ENCODE data around the gene FCN1.

FCN1 gene

DNA sequence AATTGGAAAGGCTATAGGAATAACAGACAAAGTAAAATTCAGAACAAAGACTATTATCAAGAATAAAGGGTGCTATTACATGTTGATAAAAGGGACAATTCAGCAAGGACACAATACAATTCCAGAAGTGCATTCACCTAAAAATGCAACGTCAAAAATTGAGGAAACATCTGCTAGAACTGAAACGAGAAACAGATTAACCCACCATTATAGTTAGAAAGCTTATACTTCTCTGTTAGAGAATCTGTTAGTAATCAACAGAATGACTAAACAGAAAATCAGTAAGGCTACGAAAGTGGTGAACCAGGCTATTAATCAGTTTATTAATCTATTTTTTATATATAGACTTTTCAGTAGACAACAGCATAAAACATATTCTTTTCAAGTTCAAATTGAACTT is 14.8 kb downstream of the FCN1 start:
- Mint-ChIP-seq H3K4me1 (no peaks in the 10 kb centered on the region), H3K9me3 (peaks cover 12% of the 10 kb centered on the region), H3K36me3 (peaks cover 5% of the 10 kb centered on the region), H3K27me3 (peaks cover 2% of the 10 kb centered on the region), H3K27ac (no peak overlapping the region), H3K4me3 (no peak overlapping the region)
- no peak for ATAC-seq (ENCODE audit: low read depth)
- DNase-seq (ENCODE audit: low spot score in 2 of 2) = no peak

- Mint-ChIP-seq H3K36me3 (peaks cover 5% of the 10 kb centered on the region), H3K27me3 (peaks cover 10% of the 10 kb centered on the region), H3K27ac (no peak overlapping the region), H3K9me3 (peaks cover 14% of the 10 kb centered on the region), H3K4me3 (no peak overlapping the region), H3K4me1 (no peaks in the 10 kb centered on the region)
- DNase-seq (ENCODE audit: low spot score in 2 of 2) (no peak), ATAC-seq (ENCODE audit: low read depth) (no peak)
Observed at GRCh38 chr9:134899818-134900217, 17.9 kb downstream of the FCN1 start.

DNA sequence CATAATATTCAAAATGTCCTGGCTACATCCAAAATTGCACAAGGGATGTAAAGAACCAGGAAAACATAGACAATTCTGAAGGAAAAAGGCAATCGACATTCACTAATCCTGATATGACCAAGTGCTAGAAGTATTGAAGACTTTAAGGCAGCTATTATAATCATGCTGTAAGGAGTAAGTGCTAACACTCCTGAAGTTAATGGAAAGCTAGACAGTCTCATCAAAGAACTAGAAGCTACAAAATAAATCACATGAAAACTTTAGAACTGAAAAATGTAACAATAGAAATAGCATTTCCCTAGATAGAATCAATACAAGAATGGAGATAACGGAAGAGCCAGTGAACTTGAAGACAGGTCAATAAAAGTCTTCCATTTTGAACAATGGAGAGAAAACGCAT is 18.5 kb downstream of the FCN1 start:
- H3K4me3 Mint-ChIP-seq = no peak overlapping the region
- H3K9me3 Mint-ChIP-seq = peaks cover 14% of the 10 kb centered on the region
- H3K36me3 Mint-ChIP-seq = peaks cover 5% of the 10 kb centered on the region
- no peak overlapping the region for H3K27ac Mint-ChIP-seq
- H3K4me1 Mint-ChIP-seq = no peaks in the 10 kb centered on the region
- ATAC-seq (ENCODE audit: low read depth) (no peak), DNase-seq (ENCODE audit: low spot score in 2 of 2) (no peak)
- H3K27me3 Mint-ChIP-seq = peaks cover 10% of the 10 kb centered on the region

DNA sequence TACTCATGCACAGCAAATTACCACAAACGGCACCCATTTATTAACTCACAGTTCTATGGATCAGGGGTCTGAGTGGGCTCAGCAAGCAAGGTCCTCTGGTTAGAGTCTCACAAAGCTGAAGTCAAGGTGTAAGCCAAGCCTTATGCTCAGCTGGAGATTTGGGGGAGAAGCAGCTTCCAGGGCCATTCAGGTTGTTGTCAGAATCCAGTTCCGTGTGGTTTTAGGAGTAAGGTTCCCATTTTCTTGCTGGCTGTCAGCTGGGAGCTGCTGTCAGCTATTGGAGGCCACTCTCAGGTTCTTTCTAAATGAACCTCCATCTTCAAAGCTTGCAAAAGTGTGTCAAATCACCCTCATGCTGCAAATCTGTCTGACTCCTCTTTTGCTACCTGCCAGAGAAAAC is 19.4 kb downstream of the FCN1 start:
- H3K27ac Mint-ChIP-seq = no peak overlapping the region
- H3K36me3 Mint-ChIP-seq = peaks cover 5% of the 10 kb centered on the region
- H3K27me3 Mint-ChIP-seq = peaks cover 10% of the 10 kb centered on the region
- DNase-seq (ENCODE audit: low spot score in 2 of 2) (no peak), ATAC-seq (ENCODE audit: low read depth) (no peak)
- H3K4me3 Mint-ChIP-seq = no peak overlapping the region
- no peaks in the 10 kb centered on the region for H3K4me1 Mint-ChIP-seq
- peaks cover 9% of the 10 kb centered on the region for H3K9me3 Mint-ChIP-seq

- H3K27ac Mint-ChIP-seq = no peak overlapping the region
- ATAC-seq (ENCODE audit: low read depth) (no peak), DNase-seq (ENCODE audit: low spot score in 2 of 2) (no peak)
- H3K9me3 Mint-ChIP-seq = peaks cover 9% of the 10 kb centered on the region
- no peak overlapping the region for H3K4me3 Mint-ChIP-seq
- peaks cover 5% of the 10 kb centered on the region for H3K36me3 Mint-ChIP-seq
- H3K27me3 Mint-ChIP-seq = peaks cover 10% of the 10 kb centered on the region
- H3K4me1 Mint-ChIP-seq = no peaks in the 10 kb centered on the region
Observed at GRCh38 chr9:134897584-134898170, 20.0 kb downstream of the FCN1 start.

DNA sequence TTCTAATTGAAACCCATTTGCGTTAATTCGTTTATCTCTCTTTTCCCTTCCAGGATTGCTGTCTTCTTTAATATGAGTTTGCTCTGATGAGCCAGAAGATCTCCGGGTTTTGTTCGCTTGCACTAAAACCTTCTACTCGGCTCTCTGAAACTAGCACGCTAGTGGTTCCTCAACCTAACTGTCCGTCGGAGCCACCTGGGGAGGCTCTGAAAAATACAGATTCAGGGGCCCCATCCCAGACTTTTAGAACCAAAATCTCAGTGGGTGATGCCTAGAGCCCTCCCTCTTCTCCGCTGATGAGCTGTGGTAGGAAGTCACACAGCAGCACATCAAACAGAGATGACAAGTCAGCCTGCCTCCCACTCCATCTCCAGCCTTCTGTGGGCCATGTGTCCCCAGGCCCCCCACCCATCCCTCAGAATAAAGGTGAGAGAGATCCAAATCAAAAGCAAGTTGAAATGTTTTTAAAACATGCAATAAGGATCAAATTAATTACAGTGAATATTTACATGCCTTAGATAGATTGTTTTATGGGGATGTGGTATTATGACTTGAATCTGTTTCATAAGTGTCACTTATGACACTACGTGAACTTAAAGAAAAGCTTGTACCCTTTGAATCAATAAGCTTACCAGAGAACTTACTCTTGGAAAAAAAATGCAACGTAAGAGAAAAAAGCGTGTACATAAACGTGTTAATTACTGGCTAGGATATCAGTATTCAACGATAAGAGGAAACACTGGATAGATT is 20.7 kb downstream of the FCN1 start:
- peaks cover 9% of the 10 kb centered on the region for H3K9me3 Mint-ChIP-seq
- H3K4me1 Mint-ChIP-seq = no peaks in the 10 kb centered on the region
- H3K36me3 Mint-ChIP-seq = peaks cover 5% of the 10 kb centered on the region
- H3K4me3 Mint-ChIP-seq = no peak overlapping the region
- DNase-seq (ENCODE audit: low spot score in 2 of 2) (no peak), ATAC-seq (ENCODE audit: low read depth) (no peak)
- no peak overlapping the region for H3K27ac Mint-ChIP-seq
- peaks cover 12% of the 10 kb centered on the region for H3K27me3 Mint-ChIP-seq

DNA sequence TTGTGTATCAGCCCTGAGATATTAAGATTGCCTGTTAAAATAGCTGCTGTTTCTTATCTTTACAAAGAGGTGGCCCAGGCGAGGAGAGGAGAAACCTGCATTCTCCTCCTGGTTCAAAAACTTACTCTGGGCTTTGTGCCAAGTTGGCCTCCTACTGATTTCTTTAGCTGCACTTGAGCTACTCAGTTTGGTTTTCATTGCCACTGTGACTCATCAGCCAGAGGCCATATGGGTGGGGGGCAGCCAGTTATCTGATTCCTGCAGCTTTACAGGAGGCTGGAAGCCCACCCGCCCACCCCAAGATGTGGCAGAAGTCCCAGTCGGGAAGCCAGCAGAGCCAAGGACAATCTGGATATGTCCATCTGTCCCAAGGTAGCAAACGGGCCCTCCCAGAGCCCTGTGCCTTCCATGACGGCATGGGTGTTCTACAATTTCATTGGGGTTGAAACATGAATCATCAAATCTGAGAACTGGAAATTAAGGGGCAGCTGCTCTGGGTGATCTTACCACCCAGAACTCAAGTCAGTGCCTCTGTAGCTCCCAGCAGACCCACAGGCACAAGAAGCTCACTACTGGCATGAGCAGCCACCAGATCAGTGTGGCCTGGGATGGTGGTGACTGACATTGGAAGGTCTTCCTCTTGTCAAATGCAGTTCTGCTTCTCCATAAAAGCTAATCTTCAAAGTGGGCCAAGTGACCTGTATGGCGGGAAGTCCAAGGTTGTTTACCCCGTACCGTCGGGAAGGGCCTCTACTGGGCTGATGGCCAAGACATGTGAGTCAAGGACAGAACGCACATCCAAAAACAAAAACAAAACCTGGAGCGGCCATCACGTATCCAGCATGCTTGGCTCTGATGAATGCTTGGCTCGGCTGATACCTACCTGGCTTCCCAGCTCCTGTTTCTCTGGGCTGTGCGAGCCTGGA is 21.5 kb downstream of the FCN1 start:
- H3K27me3 Mint-ChIP-seq = peaks cover 15% of the 10 kb centered on the region
- no peak for DNase-seq (ENCODE audit: low spot score in 2 of 2)

DNA sequence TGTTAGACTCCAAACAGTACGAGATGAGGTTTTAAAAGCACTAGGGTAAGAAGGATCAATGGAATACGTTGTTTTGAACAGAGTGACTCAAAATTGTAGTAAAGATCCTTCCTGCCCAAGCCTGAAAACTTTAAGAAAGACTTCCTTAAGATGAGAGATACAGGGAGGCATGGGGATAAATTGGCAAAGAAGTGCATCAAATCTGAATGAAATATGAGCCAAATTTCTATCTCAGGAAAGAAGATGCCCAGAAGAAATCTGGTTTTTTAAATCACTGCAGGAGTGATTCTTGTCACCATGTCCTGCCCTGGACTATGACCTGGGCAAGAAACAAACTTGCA is 22.2 kb downstream of the FCN1 start:
- DNase-seq (ENCODE audit: low spot score in 2 of 2) = no peak
- peaks cover 5% of the 10 kb centered on the region for H3K36me3 Mint-ChIP-seq
- H3K27me3 Mint-ChIP-seq = peaks cover 17% of the 10 kb centered on the region

More for the DNA sequence above, 21.5 kb downstream of the FCN1 start:
- Mint-ChIP-seq H3K4me3 (no peak overlapping the region), H3K4me1 (no peaks in the 10 kb centered on the region), H3K27ac (no peak overlapping the region), H3K36me3 (peaks cover 5% of the 10 kb centered on the region), H3K9me3 (peaks cover 9% of the 10 kb centered on the region)
- ATAC-seq (ENCODE audit: low read depth) = no peak

GRCh38 chr9:134895097-134895496 is 22.6 kb downstream of the FCN1 start:
- peaks cover 9% of the 10 kb centered on the region for H3K9me3 Mint-ChIP-seq
- peaks cover 5% of the 10 kb centered on the region for H3K36me3 Mint-ChIP-seq
- no peaks in the 10 kb centered on the region for H3K4me1 Mint-ChIP-seq
- H3K4me3 Mint-ChIP-seq = no peak overlapping the region
- ATAC-seq (ENCODE audit: low read depth) (no peak), DNase-seq (ENCODE audit: low spot score in 2 of 2) (no peak)
- no peak overlapping the region for H3K27ac Mint-ChIP-seq
- H3K27me3 Mint-ChIP-seq = peaks cover 17% of the 10 kb centered on the region

More for the DNA sequence above, 22.2 kb downstream of the FCN1 start:
- no peak for ATAC-seq (ENCODE audit: low read depth)
- Mint-ChIP-seq H3K9me3 (peaks cover 9% of the 10 kb centered on the region), H3K4me1 (no peaks in the 10 kb centered on the region), H3K27ac (no peak overlapping the region), H3K4me3 (no peak overlapping the region)

GRCh38 chr9:134894136-134894860 is 23.4 kb downstream of the FCN1 start:
- DNase-seq (ENCODE audit: low spot score in 2 of 2) (no peak), ATAC-seq (ENCODE audit: low read depth) (no peak)
- H3K4me1 Mint-ChIP-seq = peaks cover 2% of the 10 kb centered on the region
- no peak overlapping the region for H3K27ac Mint-ChIP-seq
- H3K36me3 Mint-ChIP-seq = peaks cover 3% of the 10 kb centered on the region
- peaks cover 6% of the 10 kb centered on the region for H3K9me3 Mint-ChIP-seq
- H3K27me3 Mint-ChIP-seq = peaks cover 17% of the 10 kb centered on the region
- no peak overlapping the region for H3K4me3 Mint-ChIP-seq

- Mint-ChIP-seq H3K4me3 (no peak overlapping the region), H3K27me3 (peaks cover 17% of the 10 kb centered on the region), H3K36me3 (no peaks in the 10 kb centered on the region), H3K27ac (no peak overlapping the region), H3K4me1 (peaks cover 2% of the 10 kb centered on the region), H3K9me3 (peaks cover 1% of the 10 kb centered on the region)
- ATAC-seq (ENCODE audit: low read depth) (no peak), DNase-seq (ENCODE audit: low spot score in 2 of 2) (no peak)
Observed at GRCh38 chr9:134892820-134893420, 24.8 kb downstream of the FCN1 start.

GRCh38 chr9:134892221-134892620 is 25.5 kb downstream of the FCN1 start:
- Mint-ChIP-seq H3K9me3 (peaks cover 1% of the 10 kb centered on the region), H3K27ac (no peak overlapping the region), H3K27me3 (peaks cover 19% of the 10 kb centered on the region), H3K4me3 (no peak overlapping the region), H3K4me1 (peaks cover 4% of the 10 kb centered on the region), H3K36me3 (no peaks in the 10 kb centered on the region)
- ATAC-seq (ENCODE audit: low read depth) (no peak), DNase-seq (ENCODE audit: low spot score in 2 of 2) (no peak)

- no peak overlapping the region for H3K27ac Mint-ChIP-seq
- DNase-seq (ENCODE audit: low spot score in 2 of 2) (no peak), ATAC-seq (ENCODE audit: low read depth) (no peak)
- H3K9me3 Mint-ChIP-seq = peaks cover 1% of the 10 kb centered on the region
- no peaks in the 10 kb centered on the region for H3K36me3 Mint-ChIP-seq
- peaks cover 4% of the 10 kb centered on the region for H3K4me1 Mint-ChIP-seq
- H3K27me3 Mint-ChIP-seq = peaks cover 22% of the 10 kb centered on the region
- no peak overlapping the region for H3K4me3 Mint-ChIP-seq
Observed at GRCh38 chr9:134891713-134892112, 26.0 kb downstream of the FCN1 start.

Data from memory B cell (primary cell).